ENCODE results near the gene MFNG.
"Not testable (repeated sequence)": the region's sequence is repeated elsewhere in the genome, so short reads cannot be mapped to it uniquely, and the experiment has no call there.

Gene MFNG, protein sequence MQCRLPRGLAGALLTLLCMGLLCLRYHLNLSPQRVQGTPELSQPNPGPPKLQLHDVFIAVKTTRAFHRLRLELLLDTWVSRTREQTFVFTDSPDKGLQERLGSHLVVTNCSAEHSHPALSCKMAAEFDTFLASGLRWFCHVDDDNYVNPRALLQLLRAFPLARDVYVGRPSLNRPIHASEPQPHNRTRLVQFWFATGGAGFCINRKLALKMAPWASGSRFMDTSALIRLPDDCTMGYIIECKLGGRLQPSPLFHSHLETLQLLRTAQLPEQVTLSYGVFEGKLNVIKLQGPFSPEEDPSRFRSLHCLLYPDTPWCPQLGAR

DNA sequence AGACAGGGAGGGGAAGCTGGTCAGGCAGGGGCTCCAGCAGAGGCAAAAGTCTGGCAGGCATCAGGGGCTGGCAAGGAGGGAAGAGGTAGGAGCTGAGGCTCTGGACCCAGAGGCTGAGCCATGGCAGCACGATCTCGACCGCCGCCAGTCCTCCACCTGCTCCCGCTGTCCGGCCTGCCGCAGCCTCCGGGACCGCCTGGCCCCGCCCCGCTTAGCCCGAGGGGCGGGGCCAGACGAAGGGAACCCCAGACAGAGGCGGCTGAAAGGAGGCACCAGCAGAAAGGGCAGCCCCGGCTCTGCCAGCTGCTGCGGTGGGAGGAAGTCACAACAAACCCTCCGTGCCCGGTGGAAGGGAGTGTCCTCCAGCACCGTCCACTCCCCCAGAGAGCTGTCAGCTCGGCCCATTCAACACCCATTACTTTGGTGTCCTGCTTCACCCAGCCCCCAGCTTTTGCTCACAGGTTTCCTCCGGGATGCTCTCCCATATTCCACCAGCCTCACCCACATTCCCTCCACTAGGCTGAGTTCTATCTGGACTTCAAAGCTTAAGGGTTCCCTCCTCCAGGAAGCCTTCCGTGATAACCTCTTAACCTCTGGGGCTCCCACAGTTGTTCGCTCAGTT, at the start of gene MFNG:
TSS of gene MFNG (minus strand) at position 161 of the 622 bp plus-strand sequence. CDS start 207 bp downstream, outside the sequence.
- DNase-seq: peak; percentile 85

DNA sequence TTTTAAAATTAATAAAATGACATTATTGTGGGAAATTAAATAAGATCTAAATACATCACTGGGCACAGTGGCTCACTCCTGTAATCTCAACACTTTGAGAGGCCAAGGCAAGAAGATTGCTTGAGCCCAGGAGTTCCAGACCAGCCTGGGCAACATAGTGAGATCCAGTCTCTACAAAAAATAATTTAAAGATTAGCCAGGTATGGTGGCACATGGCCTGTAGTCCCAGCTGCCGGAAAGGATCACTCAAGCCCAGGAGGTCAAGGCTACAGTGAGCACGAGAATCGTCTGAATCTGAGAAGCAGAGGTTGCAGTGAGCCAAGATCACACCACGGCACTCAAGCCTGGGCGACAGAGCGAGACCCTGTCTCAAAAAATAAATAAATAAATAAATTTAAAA, 49.0 kb upstream of the MFNG start:
- no peak for DNase-seq

DNA sequence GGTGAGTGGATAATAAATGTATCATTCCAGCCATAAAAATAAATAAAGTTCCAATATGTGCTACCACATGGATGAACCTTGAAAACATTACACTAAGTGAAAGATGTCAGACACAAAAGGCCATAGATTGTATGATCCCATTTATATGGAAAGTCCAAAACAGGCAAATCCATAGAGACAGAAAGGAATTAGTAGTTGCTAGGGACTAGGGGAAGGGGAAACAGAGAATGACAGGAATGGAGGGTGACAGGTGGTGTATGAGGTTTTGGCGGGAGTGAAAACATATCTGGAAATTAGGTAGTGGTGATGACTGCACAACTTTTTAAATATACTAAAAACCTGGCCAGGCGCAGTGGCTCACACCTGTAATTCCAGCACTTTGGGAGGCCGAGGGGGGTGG, 48.3 kb upstream of the MFNG start:
- DNase-seq: no peak

DNA sequence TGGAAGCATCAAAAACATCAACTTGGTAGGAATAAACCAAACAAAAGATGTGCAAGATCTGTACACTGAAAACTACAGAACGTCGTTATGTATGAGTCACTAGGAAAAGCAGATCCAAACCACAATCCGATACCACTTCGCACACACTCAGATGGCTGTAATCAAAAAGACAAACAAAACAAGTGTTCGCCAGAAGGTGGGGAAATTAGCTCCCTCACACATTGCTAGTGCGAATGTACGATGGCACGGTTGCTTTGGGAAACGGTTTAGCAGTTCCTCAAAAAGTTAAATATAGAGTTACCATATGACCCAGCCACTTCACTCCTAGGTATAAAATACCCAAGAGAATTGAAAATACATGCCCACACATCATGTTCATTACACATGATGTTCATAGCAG, 47.8 kb upstream of the MFNG start:
- no peak for DNase-seq

DNA sequence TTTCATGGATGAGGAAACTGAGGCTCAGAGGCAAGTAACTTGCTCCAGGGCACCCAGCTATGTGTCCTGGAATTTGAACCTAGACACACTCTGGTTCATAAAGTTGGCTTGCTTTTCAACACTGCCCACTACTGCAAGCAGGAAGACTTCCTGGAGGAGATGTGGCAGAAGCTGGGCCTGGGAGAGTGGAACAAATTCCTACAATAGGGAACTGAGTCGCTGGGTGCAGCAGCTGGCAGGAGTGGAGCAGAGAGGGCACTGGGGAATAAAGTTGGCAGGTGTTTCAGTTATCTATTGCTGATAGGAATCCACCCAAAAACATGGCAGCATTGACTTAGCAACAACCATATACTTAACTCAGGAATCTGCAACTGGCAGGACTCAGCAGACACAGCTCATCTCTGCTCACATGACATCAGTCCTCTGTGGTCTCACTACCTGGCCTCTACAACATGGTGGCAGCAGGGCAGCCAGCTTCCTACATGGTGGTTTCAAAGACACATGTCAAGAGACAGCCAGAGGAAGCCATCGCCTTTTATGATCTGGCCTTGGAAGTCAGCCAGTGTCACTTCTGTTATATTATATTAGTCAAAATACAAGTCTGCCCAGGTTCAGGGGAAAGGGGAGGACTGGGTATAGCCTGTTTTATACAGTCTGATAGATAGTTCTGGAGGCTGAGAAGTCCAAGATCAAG, 43.6 kb upstream of the MFNG start:
- no peak for DNase-seq

DNA sequence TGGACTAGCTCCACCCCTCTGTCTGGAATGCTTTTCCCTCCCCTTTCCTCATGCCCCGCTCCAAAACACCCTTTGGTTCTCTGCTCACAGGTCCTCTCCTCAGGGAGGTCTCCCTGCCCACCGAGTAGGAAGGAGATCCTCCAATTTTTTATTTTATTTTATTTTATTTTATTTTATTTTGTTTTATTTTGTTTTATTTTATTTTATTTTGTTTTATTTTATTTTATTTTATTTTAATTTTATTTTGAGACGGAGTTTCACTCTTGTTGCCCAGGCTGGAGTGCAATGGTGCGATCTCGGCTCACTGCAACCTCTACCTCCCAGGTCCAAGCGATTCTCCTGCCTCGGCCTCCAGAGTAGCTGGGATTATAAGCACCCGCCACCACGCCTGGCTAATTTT, 41.8 kb upstream of the MFNG start:
- not testable (repeated sequence) for DNase-seq

DNA sequence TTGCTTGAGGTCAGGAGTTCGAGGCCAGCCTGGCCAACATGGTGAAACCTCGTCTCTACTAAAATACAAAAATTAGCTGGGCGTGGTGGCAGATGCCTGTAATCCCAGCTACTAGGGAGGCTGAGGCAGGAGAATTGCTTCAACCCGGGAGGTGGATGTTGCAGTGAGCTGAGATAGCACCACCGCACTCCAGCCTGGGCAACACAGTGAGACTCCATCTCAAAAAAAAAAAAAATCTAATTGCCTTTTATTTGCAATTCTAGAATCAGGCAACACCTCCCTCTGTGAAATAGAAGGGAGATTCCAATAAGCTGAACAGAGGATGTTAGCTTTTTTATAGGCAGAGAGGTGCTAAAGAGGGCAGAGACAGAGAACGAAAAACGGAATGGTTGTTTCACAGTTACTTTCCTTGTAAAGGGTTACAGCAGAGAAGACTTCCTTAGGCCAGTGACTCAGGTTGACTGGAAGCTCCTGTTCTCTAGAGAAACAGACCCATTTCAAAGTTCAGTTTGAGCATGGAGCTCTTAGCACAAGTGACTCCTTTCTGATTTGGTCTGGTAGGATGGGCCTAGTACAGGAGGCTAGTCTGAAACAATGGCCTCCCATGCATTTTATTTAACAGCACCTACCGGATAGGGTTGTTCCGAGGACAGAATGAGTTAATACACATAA, 41.0 kb upstream of the MFNG start:
- not testable (repeated sequence) for DNase-seq

DNA sequence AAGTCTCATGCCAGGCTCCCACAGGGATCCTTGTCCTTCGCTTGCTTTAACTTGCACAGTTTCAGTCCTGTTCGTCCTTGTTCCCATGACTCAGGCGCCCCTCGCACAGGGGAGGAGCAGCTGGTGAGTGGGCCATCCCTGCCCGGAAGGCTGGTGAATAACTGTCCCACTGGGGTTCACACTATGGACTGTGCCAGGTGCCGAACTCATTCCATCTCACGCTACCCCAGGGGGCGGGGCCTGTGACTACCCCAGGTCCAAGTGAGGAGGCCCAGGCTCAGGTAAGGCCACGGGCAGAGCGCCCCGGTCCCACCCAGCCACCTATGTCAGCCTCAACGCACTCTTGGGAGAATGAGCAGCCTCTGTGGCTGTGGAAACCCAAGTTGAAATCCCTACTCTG, 40.2 kb upstream of the MFNG start:
- DNase-seq: no peak

DNA sequence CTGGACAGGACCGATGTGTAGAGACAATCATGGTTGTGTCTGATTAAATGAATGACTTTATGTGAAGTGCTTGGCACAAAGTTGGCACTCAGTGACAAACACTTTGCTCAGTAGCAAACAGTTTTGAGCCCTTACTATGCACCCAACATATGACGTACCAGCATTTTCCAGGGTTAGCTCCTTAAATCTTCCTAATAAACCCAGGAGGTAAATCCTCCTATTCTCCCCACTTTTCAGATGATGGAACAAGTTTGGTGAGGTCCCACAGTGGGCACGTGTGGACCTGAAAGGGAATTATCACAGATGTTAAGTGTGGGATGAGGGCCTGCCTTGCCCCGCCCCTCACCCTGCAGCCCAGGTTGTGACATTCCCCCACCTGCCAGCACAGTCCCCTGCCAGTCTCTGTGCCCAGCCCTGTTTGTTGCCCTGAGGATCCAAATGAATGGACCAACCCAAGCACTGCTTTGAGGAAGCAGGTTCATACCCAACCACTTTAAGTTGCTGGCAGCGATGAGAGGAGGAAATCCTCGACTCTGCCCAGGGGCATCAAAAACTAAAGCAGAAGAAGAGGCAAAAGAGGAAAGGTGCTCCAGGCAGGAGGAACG, 39.7 kb upstream of the MFNG start:
- no peak for DNase-seq

DNA sequence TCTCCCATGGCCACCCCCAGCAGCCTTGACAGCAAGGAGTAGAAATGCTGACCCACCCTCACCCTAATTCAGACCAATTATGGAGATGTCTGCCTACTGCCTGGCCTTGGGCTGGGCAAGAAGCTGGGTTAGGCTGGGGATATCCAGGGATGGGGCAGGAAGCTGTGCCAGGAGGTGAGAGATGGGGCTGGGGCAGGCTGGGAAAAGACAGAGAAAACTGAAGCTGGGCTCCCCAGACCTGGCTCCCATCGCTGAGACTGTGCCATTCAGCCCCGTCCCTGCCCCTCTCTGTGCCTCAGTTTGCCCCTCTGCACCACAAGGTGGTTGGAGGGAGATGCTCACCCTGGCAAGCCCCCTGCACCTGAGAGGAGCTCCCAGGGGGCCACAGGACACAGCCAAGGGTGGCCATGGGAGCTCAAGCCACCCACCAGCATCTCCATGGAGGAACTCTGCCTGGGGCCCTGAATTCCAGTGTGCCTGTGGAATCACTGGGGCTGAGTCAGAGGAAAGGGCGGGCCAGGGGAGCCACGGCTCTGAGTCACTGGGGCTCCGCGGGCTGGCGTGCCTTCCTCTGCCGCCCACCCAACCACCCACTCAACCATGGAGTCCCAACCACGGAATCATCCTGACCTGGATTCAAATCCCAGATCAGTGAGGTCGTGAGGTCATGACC, 39.0 kb upstream of the MFNG start:
- DNase-seq: peak; percentile 25

DNA sequence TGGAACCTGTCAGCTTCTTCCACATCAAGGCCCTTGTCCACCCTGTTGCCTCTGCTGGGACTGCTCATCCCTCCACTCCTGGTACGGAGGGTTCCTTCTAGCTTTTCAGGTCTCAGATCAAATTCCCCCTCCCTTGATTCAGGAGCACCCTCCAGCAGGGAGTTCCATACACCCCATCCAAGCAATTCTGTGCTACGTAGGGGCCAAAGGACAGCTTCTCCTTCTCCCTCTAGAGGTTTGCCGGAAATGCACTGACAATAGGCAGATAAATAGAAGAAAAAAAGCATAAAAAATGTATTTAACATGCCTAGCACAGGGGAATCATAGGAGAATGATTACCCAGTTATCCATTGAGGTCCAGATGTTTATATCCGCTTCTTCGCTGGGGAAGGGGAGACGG, 36.3 kb upstream of the MFNG start:
- DNase-seq: no peak

DNA sequence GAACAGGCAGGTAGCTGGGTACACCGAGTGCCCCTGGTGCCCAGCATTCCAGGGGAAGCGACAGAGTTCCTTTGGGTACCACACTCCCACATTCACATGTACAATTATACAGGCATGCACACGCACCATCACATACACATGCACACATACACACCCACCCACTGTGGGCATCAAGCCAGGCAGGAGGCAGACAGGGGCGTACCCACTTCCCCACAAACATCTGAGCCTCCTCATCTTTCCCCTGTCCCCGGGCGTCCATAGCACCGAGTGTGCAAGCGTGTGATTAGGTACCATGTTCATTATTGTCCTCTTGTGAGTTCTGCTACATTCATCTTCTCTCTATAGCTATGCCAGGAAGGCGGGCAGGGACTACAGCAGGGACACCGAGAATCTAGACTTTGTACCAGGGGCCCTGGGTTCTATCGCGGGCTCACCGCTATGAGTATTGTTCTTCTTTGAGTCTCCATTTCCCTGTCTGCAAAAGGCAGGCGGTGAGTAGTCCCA, 35.1 kb upstream of the MFNG start:
- DNase-seq: no peak

DNA sequence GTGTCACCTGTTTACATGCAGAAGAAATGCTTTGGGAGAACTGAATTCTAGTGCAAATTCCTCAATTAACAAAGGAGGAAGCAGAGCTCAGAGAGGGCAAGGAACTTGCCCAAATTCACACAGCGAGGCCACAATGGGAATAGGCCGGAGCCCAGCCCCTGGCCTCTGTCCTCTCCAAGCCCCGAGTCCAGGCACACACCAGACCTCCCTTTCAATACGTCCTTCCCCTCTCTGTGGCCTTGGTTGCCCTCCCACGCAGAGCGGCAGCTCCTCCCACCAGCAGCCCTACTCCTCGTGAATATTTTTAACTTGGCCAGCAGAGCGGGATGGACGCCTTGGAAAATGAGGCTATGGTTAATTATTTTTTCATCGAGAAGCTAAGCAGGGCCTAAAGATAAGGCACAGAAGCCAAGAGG, 34.6 kb upstream of the MFNG start:
- DNase-seq: no peak

DNA sequence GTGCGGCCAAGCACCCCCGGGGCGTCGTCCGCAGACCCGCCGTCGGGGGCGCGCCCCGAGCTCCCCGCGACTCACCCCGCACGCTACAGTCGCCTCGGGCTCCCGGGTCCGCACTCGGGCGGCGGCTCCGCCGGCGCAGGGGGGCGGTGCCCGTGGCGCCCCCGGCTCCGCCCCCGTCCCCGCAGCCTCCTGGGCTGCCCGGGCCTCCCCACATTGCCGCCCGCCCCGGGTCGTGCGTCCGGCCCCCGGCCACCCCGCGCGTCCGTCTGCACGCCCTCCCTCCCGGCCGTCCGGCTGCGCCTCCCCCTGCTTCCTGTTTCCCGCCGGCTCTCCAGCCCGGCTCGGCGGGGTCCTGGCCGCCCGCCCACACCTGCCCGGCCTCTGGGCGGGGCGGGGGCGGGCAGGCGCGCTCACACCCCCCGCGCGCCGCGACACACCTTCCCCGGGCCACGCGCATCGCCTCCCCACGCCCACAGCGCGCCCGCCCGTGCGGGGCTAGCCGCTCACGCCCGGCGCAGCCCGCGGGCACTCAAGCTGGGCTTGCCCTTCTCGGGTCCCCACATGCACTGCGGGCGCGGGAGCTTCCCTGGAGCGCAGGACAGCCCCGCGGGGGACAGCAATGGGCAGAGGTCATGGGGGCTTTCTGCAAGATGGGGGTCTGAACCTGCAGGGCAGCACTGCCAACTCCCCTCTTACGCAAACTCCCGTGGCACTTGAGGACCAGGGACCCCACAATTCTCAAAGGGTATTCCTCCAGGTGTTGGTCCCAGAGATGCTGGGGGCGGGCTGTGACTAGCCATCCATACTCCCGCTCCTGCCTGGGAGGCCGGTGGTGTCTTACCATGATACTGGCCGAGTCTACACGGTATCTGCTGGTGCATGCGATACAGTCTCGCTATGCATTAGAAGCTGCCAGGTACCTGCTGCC, 33.3 kb upstream of the MFNG start, which contains the start of gene CARD10:
TSS of gene CARD10 (minus strand) at position 148 of the 928 bp plus-strand sequence. CDS start 215 bp downstream, outside the sequence.
- no peak for DNase-seq

DNA sequence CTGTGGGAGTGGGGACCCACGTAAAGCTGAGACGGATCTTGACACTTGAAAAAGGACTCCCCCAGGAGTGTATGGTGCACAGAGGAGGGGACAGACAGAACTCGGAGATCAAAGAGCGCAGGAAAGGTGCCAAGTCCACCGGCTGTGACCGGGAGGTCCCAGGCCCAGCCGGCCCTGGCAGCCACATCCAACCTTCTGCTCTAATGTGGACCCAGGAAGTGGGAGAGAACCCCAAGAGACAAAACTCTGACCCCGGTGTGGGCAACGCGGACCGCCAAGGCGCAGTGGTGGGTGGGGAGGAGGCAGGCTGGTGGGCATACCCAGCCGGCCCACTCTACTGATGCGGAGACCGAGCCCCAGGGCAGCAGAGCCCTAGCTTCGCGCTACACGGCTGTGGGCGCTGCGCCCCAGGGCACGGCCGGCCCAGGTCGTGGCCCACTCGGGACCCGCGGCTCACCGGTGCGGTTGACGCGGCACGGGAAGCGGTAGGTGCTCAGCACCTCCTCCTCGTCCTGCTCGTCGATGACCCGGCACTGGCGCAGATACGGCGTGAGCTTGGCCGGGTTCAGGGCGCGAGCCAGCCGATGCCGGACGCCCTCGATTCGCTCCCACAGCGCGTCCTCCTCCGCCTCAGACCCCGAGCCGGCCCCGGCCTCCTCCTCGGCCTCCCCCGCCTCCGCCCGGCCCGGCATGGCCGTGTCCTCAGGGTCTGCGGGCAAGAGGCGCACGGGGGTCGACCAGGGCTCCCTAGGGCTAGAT, 32.5 kb upstream of the MFNG start:
- DNase-seq: no peak

DNA sequence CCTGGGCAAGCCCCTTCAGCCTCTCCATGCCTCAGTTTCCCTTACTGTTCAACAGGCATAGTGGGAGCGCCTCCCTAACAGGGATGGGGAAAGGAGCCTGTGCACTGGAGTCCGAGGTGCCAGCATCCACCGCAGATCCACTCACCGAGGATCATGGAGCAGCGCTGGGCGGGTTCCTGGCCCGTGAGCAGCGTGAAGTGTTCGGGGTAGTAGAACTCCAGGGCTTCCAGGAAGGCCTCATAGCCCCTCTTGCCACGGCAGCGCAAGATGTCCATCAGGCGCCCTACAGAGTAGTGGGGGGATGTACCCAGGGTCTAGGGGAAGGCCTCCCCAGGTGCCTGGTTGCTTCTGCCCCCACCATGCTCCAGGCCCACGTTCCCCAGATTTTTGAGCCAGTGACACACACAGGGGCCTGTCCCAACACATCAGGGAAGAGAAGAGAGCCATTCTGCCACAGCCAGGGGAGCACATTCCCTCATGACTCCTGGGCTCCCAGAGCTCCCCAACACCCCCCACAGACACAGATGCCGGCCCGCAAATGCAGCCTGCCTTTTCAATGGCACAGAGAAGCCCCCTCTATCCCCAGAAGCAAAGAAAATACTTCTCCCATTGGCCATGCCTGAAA, 31.8 kb upstream of the MFNG start:
- no peak for DNase-seq

DNA sequence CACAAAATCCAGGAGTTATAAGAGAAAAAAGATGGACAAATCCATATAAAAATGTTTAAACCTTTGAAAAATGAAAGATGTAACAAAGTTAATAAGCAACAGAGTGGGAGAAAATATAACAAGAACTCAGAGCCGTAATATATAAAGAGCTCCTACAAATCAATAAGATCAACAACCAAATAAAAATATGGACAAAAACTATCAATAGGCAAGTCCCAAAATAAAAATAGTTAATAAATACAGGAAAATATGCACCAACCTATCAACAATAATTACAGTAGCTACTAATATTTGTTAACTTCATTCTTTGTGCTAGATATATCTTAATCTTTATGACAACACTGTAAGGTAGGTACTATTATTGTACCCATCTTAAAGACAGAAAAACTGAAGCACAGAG, 30.3 kb upstream of the MFNG start:
- DNase-seq: no peak

DNA sequence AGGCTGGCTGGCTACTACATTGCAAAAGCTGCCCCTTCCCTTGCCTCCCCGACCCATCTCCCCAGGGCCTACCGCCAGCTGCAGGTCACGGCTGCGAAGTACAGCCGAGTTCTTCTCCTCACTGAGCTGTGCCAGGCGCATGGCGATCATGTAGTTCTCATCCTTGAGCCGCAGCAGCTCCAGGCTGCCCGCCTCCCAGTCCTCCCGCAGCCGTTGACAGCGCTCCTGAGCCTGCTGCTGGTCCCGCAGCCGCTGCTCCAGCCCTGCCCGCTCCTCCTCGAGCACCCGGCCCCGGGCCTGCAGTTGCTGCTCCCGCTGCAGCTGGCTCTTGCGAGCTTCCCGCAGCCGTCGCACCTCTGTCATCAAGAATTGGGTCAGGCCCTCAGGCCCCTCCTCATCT, 29.7 kb upstream of the MFNG start:
- DNase-seq: no peak

DNA sequence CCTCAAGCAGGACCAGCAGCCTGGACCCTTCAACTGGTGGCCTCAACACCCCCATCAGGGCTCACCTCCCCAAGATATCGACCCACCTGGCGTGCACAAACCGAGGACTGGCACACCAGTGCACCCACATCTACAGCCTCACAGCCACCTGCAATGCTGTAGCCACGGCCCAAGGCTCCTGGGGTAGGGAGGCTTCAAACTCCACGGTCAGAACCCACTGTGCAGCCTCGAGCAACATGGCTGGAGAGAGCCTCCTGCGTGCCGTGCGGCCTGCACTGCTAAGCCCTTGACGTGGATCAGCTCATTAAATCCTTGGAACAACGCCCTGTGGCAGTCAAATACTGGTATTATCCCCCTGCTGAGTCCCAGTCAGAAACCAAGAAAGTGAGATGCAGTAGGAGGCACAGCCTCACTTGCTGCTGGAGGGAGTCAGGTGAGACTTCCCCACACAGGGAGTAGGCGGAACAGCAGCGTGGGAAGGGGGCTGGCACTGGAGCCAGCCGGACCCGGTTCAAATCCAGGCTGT, 28.4 kb upstream of the MFNG start:
- no peak for DNase-seq

All from activated CD4-positive, alpha-beta T cell treated with anti-CD3 and anti-CD28 coated beads for 48 hours (primary cell).